Body of pancreas (tissue), 4 donors: ENCODE data around the gene PTPRN. TPM values are rescaled to one million over a fixed set of nuclear protein-coding genes. Genes with fewer than 3 reads are reported as not detected.

Source experiments
- ATAC-seq: fragments of 150-250 bp; one replicate; pipeline ENCODE4 v1.9.1; 2016
- DNase-seq, 4 donors: peaks; one replicate each; pipeline ENCODE4 v3.0.0-alpha.2; 2019
- H3K27ac ChIP-seq, 4 donors: fragments of 200-600 bp; sonication (generic); 1 replicate in 3 of 4; 2 replicates in 1 of 4; pipeline versions ENCODE4 v1.5.1 to v1.6.1; 2016 to 2019; ENCODE audit warnings: mild to moderate bottlenecking in 1 of 4, mixed read lengths in 1 of 4, moderate library complexity in 1 of 4
- H3K27me3 ChIP-seq, 2 donors: fragments of 200-600 bp; sonication (generic); one replicate each; pipeline ENCODE4 v1.6.0; 2016; ENCODE audit warnings: mild to moderate bottlenecking in 1 of 2
- H3K36me3 ChIP-seq, 2 donors: fragments of 200-600 bp; sonication (generic); replicated peaks in 1 of 2; 2 replicates each; pipeline ENCODE4 v1.5.1; 2016; ENCODE audit warnings: low read depth in 2 of 2; ENCODE audit not compliant: insufficient read depth in 1 of 2
- H3K4me1 ChIP-seq: fragments of 200-600 bp; sonication (generic); one replicate; pipeline ENCODE4 v1.6.0; 2016
- H3K4me3 ChIP-seq, 2 donors: fragments of 200-600 bp; sonication (generic); 1 replicate in 1 of 2; 2 replicates in 1 of 2; pipeline ENCODE4 v1.5.1; 2016 to 2019
- H3K9me3 ChIP-seq, 3 donors: fragments of 200-600 bp; sonication (generic); 1 replicate in 2 of 3; 2 replicates in 1 of 3; pipeline ENCODE4 v1.5.1; 2016
- POLR2A ChIP-seq, 3 donors: fragments of 450-650 bp; IDR thresholded peaks; one replicate each; pipeline ENCODE4 v1.6.1; 2016; ENCODE audit warnings: antibody characterized with exemption in 3 of 3, mild to moderate bottlenecking in 2 of 3
- WGBS, 2 donors: methylation state at CpG; one replicate each; pipeline ENCODE4 v1.1.5; 2017; 5-methylcytosine and 5-hydroxymethylcytosine counted together
- intact Hi-C: fragments of 100-400 bp; cut with DNase I; formaldehyde crosslinking; loops from one replicate; pipeline ENCODE4 v1.15.1; 2023
- total RNA-seq, 2 donors: library from RNA; depleted of rRNA; stranded (reverse); fragments of >200 nt; gene quantifications; one replicate each; pipeline ENCODE4 v1.1.0, GENCODE V29; 2016
- TF ChIP-seq, protein P1 (sequence below), 7 experiments: fragments of 450-650 bp in 4 of 7; fragments of 200-600 bp in 3 of 7; sonication (generic) in 3 of 7; IDR thresholded peaks; one replicate each; pipeline ENCODE4 v1.5.1; 2016 to 2019; ENCODE audit warnings: antibody characterized with exemption in 7 of 7

The PTPRN gene
- total RNA-seq, 2 donors from 2014 or later: 18.7 to 19.8 TPM

- ATAC-seq (no peak), DNase-seq (peak; percentile 19 to 66 (median 61))
- H3K36me3 ChIP-seq: no peaks in the 10 kb centered on the region
- no peaks in the 10 kb centered on the region for H3K9me3 ChIP-seq
- no peaks in the 10 kb centered on the region for H3K27me3 ChIP-seq
- H3K27ac ChIP-seq: no peak overlapping the region
- H3K4me1 ChIP-seq: no peaks in the 10 kb centered on the region
- 47 to 65% methylated on average over 6 of the region's 6 CpGs for WGBS, 2 donors
- intact Hi-C loops: no loop called here
- TF ChIP-seq, protein P1, sequence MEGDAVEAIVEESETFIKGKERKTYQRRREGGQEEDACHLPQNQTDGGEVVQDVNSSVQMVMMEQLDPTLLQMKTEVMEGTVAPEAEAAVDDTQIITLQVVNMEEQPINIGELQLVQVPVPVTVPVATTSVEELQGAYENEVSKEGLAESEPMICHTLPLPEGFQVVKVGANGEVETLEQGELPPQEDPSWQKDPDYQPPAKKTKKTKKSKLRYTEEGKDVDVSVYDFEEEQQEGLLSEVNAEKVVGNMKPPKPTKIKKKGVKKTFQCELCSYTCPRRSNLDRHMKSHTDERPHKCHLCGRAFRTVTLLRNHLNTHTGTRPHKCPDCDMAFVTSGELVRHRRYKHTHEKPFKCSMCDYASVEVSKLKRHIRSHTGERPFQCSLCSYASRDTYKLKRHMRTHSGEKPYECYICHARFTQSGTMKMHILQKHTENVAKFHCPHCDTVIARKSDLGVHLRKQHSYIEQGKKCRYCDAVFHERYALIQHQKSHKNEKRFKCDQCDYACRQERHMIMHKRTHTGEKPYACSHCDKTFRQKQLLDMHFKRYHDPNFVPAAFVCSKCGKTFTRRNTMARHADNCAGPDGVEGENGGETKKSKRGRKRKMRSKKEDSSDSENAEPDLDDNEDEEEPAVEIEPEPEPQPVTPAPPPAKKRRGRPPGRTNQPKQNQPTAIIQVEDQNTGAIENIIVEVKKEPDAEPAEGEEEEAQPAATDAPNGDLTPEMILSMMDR (IDR thresholded peaks at IDR 0.05): no peak
- no peak for TF ChIP-seq POLR2A (IDR thresholded peaks at IDR 0.05)
- H3K4me3 ChIP-seq: no peak overlapping the region
Measured at GRCh38 chr2:219344751-219345430, 35.7 kb upstream of the PTPRN start.

DNA sequence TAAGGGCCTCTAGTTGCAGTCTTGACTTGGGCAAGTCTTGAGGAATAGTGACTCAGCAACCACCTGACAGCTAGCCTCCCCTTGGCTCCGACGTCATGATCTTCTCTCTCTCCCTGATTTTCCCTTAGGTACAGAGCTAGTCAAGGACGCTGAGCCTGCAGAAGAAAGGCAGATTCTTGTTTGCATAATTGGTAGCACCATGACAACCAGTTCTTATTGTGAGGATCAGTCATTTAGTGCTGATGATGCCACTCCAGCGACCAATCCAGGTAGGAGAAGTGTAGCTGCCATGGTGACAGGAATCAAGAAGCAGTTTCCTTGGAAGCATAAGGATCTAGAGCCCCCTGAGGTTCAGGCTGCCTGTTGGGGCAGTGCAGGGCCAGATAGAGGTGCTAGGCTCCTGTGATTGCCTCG, 26.2 kb upstream of the PTPRN start:
- H3K4me1 ChIP-seq: no peaks in the 10 kb centered on the region
- no peak for TF ChIP-seq POLR2A (IDR thresholded peaks at IDR 0.05)
- TF ChIP-seq, protein P1 (IDR thresholded peaks at IDR 0.05): no peak
- intact Hi-C loops: no loop called here
- H3K27me3 ChIP-seq: peaks cover 0 to 15% of the 10 kb centered on the region in 2 donors
- 30 to 35% methylated on average over 5 of the region's 5 CpGs for WGBS, 2 donors
- H3K27ac ChIP-seq: no peak overlapping the region
- DNase-seq: peak in 1 of 4 donors; percentile 3
- ATAC-seq: peak; percentile 33
- no peak overlapping the region for H3K4me3 ChIP-seq
- H3K36me3 ChIP-seq: no peaks in the 10 kb centered on the region
- no peaks in the 10 kb centered on the region for H3K9me3 ChIP-seq

DNA sequence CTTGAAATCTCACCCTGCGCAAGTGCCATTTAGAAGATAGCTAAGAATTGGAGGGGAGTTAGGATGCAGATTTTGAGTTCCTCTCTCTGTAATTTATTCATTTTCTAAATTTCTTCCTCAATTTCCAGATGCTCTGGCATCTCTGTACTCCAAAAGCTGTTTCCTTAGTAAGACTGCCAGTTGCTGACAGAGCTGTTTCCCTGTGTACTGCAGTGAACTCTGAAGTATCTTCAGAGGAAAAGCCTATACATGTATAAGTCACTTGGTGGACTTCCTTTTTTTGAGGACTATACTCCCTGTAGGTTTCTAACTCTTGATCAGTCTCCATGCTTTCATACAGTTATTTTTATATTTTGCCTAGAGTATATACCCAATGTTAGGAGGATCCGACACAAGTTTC, 24.9 kb upstream of the PTPRN start:
- no peaks in the 10 kb centered on the region for H3K4me1 ChIP-seq
- 71 to 91% methylated on average over 2 of the region's 2 CpGs for WGBS, 2 donors
- no peak for DNase-seq
- no peak for TF ChIP-seq POLR2A (IDR thresholded peaks at IDR 0.05)
- TF ChIP-seq, protein P1 (IDR thresholded peaks at IDR 0.05): no peak
- intact Hi-C loops: no loop called here
- H3K9me3 ChIP-seq: no peaks in the 10 kb centered on the region
- H3K27ac ChIP-seq: no peak overlapping the region
- no peak for ATAC-seq
- peaks cover 0 to 15% of the 10 kb centered on the region in 2 donors for H3K27me3 ChIP-seq
- no peaks in the 10 kb centered on the region for H3K36me3 ChIP-seq
- H3K4me3 ChIP-seq: no peak overlapping the region

- H3K27ac ChIP-seq: no peak within 1 kb of the TSS
- no peak within 1 kb of the TSS for H3K4me3 ChIP-seq
- DNase-seq: no peak
- 5 to 12% methylated on average over 7 to 20 of the region's 24 CpGs for WGBS, 2 donors
- no peaks in the 10 kb centered on the region for H3K9me3 ChIP-seq
- TF ChIP-seq, protein P1 (IDR thresholded peaks at IDR 0.05): no peak
- no peak for TF ChIP-seq POLR2A (IDR thresholded peaks at IDR 0.05)
- no peaks in the 10 kb centered on the region for H3K36me3 ChIP-seq
- peaks cover 0 to 15% of the 10 kb centered on the region in 2 donors for H3K27me3 ChIP-seq
- ATAC-seq: no peak
- H3K4me1 ChIP-seq: no peaks in the 10 kb centered on the region
- intact Hi-C loops: no loop called here
Measured at GRCh38 chr2:219332542-219332941, 23.3 kb upstream of the PTPRN start, which contains the start of gene RESP18. RESP18 (minus strand) TSS chr2:219332744.
